Amniotic epithelial cell (primary cell): ENCODE results near the gene KRTAP23-1.

Experiments
- DNase-seq: peaks from one replicate; pipeline ENCODE4 v3.0.0-alpha.2; 2010; ENCODE audit warnings: low read depth

The KRTAP23-1 gene, protein sequence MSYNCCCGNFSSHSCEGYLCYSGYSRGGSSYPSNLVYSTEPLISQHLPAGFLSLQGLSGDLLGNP

DNA sequence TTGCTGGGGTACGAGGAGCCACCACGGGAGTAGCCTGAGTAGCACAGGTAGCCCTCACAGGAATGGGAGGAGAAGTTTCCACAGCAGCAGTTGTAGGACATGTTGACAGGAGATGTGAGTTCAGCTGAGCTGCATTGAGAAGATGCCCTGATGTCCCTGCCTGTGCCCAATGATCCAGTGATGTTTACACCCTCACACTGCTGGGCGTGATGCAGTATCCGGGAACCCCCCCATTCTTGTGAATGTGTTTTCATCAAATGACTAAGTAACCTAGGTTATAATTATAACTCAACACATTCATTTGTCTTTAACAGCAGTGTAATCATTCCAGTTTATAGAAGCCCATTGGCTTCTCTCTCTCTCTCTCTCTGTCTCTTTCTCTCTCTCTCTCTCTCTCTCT, at the start of gene KRTAP23-1:
KRTAP23-1 (minus strand) TSS at position 101 of the 400 bp plus-strand sequence; CDS start at position 101, 0 bp downstream.
- DNase-seq = no peak

DNA sequence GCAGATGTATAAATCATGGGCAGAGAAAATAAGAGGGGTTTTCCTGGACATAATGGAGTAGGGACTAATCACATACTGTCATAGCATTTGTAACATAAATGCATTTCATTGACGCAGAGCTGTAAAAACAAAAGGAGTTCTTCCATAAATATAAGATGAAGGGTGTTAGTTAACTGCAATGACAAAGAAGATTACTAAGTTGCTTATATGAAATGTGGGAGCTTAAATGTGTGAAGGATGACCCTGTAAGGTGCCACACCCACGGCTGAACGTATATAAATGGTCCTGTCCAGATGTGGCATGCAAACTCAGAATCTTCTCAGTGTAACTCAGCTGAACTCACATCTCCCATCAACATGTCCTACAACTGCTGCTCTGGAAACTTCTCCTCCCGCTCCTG, 47.3 kb upstream of the KRTAP23-1 start, which contains the start of gene KRTAP13-1:
KRTAP13-1 (plus strand) TSS at position 301 of the 400 bp plus-strand sequence; CDS start at position 357, 56 bp downstream.
- DNase-seq = no peak

DNA sequence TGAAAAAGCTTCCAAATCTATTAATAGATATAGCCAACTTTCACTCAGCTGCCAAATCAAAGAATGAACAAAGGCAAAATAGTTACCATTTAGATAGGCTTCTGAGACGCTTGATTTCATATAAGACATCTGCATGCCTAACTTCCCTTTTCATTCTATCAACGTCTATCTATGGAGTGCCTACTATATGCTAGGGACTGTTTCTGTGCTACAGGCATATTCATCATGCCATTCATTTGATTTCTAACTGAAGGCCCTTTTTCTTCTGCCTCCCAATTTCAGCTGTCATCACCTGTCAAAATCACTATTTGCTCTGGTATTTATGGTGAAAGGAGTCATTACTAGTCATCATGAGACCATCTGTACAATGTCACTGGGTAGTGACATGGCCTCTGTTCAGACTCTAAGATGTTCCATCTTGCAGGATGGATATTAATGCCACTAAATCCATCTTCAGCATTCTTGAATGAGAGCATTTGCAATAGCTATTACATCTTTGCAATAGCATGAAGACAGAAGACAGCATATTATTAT, 43.2 kb upstream of the KRTAP23-1 start:
- no peak for DNase-seq

DNA sequence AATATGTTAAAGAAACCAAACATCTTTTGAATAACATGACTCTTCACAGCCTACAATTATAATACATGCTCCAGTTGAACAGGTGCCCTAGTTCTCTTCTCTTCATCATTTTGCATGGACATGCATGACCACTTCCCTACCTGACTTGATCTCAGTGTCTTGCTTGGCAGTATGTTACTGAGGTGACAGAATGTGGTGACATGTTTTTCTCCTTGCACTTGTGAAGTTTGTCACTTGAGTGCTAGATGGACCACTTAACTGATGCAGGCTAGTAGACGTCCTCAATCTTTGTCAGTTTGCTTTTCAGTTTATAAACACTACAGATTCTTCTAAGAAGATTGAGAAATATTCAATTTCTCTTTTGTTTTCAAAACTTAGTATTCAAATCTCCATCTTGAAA, 33.8 kb upstream of the KRTAP23-1 start:
- no peak for DNase-seq

DNA sequence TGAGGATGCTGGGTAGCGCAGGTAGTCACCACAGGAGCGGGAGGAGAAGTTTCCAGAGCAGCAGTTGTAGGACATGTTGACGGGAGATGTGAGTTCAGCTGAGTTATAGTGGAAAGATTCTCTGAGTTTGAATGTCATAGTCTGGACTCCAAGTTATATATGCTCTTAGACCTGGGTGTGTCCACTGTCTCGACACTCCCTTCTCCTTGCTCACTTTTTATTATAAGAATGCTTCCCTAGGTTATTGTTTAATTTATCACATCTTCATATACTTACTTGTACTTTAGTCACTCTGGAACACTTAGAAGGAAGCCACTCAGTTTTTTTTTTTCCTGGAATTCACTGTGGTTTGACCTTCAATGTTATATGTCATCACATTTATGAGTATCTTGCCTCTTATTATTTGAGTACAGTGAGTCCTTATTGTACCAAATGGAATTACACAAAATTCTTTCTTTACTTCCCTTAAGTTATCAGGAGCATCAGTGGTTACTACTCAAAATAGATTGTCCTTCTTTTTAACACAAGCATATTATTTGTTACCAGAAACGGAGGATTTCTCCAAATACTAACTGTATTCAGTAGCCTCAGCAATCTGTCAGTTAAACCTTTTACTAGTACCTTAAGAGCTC, 23.8 kb upstream of the KRTAP23-1 start, which contains the start of gene KRTAP13-2:
KRTAP13-2 (minus strand) TSS at position 133 of the 632 bp plus-strand sequence; CDS start at position 75, 58 bp downstream.
- DNase-seq = no peak

DNA sequence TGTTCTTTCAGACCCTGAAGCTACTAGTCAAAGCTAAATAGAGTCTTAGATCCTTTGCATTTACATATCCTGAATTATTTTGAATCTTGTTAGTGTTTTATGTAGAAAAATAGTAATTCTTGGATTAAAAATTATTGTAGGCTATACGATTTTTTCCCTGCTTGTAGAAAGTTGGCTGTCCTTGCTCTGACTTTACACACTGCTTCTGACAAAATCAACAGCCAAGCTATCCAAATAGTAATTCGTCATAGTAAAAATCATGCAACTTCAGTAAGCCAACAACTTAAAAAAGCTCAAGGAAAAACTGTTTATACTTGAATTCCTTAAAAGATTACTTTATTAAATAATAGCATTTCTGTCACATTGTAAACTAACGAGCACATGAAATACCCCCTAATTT, 7.5 kb upstream of the KRTAP23-1 start:
- no peak for DNase-seq

DNA sequence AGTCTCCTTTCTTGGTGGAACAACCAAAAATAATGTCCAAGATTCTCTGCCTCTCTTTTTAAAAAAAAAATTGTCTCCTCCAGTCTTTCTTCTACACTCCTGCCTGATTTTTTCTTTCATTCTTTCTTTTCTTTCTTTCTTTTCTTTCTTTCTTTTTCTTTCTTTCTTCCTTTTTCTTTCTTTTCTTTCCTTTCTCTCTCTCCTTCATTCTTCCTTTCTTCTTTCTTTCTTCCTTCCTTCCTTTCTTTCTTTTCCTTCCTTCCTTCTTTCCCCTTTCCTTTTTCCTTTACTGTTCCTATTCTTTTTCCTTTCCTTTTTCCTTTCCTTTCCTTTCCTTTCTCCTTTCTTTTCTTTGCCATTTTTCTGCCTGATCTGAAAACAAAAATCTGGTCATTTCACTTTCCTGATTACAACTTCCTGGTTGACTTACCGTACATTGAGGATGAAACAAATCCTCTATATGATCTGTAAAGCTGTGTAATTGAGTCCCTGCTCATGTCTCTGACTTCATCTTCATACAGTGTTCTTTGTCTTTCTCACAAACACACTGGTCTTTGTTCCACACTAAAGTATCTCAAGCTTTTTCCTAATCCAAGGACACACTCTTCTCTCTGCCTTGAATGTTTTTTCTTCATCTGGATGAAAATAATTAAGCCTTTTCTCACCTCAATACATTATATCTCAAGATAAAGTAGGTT, 6.1 kb upstream of the KRTAP23-1 start:
- no peak for DNase-seq

DNA sequence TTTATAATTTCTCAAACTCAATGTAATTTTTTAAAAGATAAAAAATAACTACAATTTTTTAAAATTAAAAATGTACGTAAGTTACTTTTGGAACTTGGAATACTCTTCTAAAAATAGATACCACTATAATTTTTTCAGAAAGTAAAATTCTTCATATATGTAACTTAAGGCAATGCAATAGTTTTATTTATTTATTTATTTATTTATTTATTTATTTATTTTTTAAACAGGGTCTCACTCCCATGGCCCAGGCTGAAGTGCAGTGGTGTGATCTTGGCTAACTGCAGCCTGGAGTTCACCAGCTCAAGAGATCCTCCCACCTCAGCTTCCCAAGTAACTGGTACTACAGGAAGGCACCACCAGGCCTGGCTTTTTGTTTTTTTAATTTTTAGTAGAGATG, 3.1 kb upstream of the KRTAP23-1 start:
- DNase-seq = no peak

DNA sequence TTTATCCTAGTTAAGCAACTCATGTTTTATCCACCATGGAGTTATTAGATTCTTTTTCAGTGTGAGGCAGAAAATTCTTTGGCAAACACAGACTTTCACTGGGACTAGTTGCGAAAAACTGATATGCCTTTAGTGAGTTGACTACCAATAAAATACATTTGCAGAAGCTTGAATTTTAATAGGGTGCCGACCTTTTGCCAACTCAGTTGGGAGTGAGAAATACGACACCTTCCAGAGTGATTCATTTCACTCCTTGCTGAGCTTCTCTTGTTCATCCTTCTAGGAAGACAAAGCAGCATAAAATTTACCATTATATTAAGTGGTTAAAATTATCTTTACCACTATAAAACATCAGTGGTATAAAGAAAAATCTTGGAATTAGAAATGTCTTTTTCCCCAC, 1.2 kb upstream of the KRTAP23-1 start:
- DNase-seq = no peak

DNA sequence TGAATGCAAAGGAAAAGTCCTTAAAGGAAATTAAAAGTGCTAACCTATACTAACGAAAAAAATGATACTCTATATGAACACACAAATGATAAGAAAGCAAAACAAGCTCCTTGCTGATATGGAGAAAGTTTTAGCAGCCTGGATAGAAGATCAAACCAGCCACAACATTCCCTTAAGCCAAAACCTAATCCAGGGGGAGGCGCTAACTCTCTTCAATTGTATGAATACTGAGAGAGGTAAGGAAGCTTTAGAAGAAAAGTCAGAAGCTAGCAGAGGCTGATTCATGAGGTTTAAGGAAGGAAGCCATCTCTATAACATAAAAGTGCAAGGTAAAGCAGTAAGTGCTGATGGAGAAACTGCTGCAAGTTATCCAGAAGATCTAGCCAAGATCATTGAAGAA, 3.4 kb downstream of the KRTAP23-1 start:
- DNase-seq = no peak

DNA sequence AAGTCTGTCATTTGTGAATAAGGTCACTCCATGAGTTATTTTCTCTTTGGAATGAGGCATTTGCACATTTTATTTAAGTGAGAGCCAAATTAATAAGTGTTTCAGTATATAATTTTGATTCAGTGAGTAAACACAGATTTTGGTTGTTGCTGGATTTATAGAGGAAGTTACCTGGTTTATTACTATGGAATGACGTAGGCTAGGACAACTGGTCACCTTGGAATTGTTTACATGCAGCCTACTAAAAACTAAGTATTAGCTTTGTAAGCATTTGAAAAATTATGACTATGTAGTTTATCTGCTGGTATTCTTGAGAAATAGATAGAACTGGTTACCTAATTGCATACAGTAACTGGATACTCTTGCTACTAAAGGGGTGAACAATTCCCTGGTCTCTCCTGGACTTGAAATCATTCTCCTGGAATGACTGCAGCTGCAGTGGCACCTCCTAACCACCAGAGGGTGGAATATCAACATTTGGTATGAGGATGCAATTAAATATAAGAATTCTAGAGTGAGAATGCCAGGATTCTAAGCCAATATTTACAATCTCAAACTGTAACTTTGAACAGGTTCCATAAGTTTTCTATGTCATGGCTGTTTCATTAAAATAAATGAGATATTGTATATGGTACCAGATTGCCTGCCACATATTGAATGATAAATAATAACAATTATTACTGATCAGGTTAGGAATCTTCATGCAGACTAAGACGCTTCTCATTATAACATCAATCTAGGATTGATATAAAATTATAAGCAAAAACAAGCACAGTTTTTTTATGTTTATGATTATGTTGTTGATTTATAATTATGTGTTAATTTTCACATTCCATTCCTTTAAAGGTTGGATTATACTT, 7.5 kb downstream of the KRTAP23-1 start:
- peak; percentile 14 for DNase-seq

DNA sequence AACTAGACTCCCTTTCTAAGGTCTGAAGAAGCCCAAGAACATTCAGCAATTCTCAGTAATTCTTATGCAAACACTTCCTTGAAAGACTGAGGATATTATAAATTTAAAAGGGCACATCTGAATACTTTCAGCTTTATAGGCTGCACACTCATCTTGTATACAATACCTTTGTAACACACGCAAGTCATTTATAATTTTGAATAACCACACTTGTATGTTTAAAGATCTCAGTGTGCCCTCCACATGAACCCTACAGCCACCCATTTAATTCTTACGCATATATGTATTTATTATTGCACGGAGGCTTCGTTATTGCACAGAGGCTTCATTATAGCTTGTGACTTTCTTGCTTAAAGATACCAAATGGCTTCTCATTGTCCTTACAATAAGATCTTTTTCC, 9.7 kb downstream of the KRTAP23-1 start:
- no peak for DNase-seq

DNA sequence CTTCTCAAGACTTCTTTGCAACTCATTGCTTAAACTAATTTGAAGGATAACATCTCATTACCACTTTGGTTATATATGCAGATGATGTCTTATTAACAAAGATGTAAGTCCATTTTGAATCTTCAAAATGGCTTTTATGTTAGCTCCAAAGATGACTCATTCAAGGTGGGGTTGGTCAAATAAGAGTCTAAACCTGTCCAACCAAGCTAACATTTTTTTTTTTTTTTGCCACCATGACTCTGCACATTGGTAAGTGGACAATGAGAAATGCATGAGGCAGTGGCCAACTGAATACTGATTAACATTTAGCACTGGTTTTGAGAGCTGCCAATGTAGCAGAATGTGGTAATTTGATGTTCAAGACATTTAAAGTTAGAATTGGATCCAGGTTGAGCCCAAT, 10.6 kb downstream of the KRTAP23-1 start:
- no peak for DNase-seq

DNA sequence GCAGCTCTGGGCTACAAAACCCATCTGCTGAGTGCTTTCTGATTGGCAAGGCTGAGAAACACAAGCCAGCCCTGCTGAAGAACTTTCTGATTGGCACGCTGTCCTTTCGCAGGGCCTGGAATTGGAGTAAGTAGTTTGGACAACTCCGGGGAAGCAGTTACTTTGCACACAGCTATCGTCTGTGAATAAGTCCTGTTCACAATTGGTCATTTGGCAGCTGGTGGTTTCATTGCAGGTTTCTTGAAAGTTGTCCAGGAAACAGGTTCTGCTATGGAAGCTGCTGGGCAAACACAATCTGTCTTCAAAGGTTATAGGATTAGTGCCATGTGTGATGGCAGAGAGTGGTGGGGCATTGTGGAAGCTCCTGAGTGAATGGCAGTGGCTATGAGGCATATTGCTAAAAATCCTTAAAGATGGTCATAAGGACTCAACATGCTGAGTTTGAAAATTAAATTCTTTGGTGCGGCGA, 11.1 kb downstream of the KRTAP23-1 start, which contains the start of gene KRTAP27-1:
KRTAP27-1 (minus strand) TSS at position 419 of the 469 bp plus-strand sequence; CDS start at position 393, 26 bp downstream.
- DNase-seq = no peak

DNA sequence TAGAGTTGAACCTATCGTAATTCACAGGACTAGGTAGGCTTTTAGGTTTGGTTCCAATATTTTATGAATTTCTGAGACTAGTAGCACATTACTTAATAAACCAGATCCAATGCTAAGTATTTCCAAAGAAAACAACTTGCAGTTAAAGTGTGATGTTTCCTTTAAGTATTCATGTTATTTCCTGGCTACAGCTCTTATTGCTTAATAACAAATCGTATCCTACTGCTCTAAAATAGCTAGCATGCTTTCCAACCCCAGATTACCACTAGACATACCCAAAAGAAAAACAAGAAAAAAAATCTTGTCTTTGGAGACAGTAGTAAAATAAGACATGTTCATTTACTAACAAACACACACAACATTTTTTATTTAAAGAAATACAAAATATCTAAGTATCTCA, 11.8 kb downstream of the KRTAP23-1 start:
- DNase-seq = peak; percentile 0

DNA sequence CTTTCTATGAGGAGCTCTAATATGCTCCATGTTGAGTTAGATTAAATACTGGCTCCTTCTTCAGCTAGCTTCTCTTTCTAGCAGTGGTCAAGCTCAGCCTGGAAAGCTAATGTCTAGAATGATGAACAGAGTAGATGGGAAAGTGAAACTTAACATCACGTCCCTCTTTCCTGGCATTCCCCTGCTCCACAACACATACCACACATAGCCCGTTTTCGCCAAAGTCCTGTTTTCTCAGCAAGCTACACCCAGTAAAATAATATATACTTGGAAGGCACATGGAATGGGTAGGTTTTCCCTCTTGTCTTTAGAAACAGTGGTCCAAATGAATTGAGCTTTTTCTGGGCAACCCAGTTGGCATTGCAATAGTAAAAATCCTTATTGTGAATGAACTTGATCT, 14.7 kb downstream of the KRTAP23-1 start:
- no peak for DNase-seq

DNA sequence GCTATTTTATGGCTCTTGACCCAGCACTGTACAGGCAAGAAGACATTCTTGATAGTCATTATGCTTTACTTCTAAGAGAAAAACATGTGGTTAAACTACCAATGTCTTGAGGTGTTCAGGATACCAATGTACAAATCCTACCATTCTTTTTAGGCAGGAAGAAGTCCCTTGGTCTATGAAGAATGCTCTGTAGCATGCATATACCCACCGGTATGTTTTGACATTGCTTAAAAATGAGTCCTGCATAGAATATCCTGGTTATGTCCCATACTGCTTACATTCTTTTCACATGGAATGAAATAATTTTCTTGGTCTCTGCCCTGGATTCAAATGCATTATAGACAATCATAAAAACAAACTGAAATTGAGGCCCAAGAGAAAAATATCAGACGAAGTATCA, 15.7 kb downstream of the KRTAP23-1 start:
- DNase-seq = no peak

DNA sequence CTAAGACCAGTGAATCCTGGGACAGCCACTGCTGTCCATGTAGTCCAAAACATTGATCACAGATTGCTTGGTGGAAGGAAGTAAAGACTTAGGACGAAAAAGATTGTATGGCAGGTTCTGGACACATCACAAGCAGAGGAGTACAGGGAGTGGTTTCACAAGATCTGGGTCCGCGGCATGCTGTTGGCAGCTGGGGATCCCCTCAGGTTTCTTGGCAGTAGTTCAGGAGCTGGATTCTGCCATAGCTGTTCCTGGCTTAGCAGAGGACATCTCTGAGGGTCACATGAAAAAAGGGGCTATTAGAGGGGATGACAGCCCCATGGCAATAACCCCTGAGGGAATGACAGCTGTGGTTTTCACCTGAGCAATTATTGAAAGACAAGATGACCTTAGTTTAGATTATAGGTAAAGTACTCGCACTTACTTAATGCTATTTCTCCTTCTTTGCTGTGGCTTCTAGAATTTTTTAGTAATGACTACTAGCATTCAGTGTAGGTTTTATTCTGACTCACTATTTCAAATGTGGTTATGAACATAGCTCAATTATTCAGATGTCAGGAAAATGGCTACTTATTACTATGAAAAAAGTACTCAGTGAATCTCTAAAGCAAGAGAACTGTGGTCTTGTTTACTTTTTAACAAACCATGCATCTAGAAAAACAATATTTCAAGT, 19.1 kb downstream of the KRTAP23-1 start:
- DNase-seq = no peak

DNA sequence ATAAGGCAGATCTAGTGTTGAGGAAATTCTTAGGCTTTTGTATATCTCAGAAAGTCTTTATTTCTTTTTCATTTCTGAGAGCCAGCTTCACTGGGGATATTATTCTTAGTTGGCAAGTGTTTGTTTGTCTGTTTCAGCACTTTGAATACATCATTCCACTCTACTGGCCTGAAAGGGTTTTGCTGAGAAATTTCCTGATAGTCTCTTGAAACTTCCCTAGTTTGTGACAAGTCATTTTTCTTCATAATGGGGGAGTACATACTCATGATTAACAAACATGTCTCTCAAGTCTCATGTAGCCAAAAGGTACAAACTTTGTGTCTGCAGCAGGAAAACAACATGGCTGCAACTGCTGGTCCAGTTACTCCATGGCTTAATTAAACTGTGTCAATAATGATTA, 22.0 kb downstream of the KRTAP23-1 start:
- no peak for DNase-seq

DNA sequence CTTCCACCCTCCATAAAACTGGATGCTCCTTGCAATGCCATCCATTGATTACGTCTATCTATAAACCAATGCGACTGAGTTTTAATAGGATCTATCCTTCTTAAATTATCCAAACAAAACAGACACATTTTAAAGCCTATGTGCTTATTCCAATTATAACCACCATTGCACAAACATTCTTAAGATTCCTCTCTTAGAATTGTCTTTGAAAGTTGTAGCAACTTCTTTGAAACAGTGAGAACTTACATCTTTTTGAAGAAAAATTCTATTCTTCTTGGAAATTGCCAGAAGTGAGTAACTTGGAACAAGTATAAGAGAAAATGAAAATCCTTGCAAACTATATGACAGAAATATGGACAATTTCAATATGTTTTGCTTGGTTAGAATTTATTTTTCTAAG, 28.2 kb downstream of the KRTAP23-1 start, which contains the start of gene KRTAP26-1:
KRTAP26-1 (minus strand) TSS at position 101 of the 400 bp plus-strand sequence. CDS start 280 bp downstream, outside the sequence.
- DNase-seq = no peak

DNA sequence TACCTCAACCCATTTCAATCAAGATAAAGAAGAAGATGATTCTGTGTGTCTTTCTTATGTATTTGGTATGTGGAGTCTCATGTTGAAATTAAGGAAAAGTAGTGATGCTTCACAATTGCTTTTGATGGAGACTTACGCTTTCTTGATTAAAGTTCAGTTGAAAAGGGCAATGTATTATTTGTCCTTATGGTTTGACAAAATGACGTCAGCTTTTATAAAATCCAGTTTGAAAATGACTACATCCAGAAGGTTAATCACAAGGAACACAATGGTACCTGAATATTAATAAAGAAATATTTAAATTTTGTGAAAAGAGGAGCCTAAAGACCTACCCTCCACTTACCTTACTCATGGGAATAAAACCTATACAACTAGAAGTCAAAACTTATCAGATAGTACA, 32.7 kb downstream of the KRTAP23-1 start:
- DNase-seq = no peak
